H1 (cell line): ENCODE results near the gene EIF2A. TPM values are rescaled to one million over a fixed set of nuclear protein-coding genes. Genes with fewer than 3 reads are reported as not detected.

Source experiments
- CTCF ChIA-PET: fragments of 300-600 bp; sonication (Branson Sonifier 250); formaldehyde crosslinking; loops from one replicate; lab custom pipeline; 2021; ENCODE audit not compliant: partially characterized antibody; lab: Charles Lee
- POLR2A ChIA-PET: fragments of 300-600 bp; sonication (Branson Sonifier 250); formaldehyde crosslinking; loops from one replicate; lab custom pipeline; 2021; ENCODE audit warnings: inconsistent platforms; ENCODE audit not compliant: partially characterized antibody; lab: Charles Lee
- DNase-seq, 2 experiments: peaks; one replicate each; pipeline versions ENCODE4 v3.0.0 to v3.0.0-alpha.2; 2010 to 2022; ENCODE audit warnings: low spot score in 2 of 2, low read depth in 1 of 2, mixed read lengths in 1 of 2
- FAIRE-seq: peaks from 2 replicates; lab custom pipeline; 2011; peaks lifted over from hg19 to GRCh38; lab: Jason Lieb, UNC
- H2AFZ ChIP-seq: 2 replicates; pipeline ENCODE4 v1.8.1; 2012; ENCODE audit warnings: low read length, inconsistent platforms
- H2AK5ac ChIP-seq: 2 replicates; pipeline ENCODE4 v1.6.1; 2013; ENCODE audit warnings: low read depth, low read length
- H2BK120ac ChIP-seq: replicated peaks from 2 replicates; pipeline ENCODE3; 2013; ENCODE audit warnings: low read depth, low read length, inconsistent platforms
- H2BK12ac ChIP-seq: 2 replicates; pipeline ENCODE4 v1.6.1; 2013; ENCODE audit warnings: low read depth, low read length
- H2BK15ac ChIP-seq: 2 replicates; pipeline ENCODE4 v1.6.1; 2013; ENCODE audit warnings: low read length
- H2BK20ac ChIP-seq: 2 replicates; pipeline ENCODE4 v1.6.1; 2013; ENCODE audit warnings: low read length
- H2BK5ac ChIP-seq: 2 replicates; pipeline ENCODE4 v1.6.1; 2013; ENCODE audit warnings: low read depth, low read length
- H3K14ac ChIP-seq: 2 replicates; pipeline ENCODE4 v1.6.1; 2013; ENCODE audit warnings: inconsistent platforms; ENCODE audit not compliant: insufficient read length
- H3K18ac ChIP-seq: 2 replicates; pipeline ENCODE4 v1.6.1; 2013; ENCODE audit warnings: low read length; ENCODE audit errors: extremely low read depth
- H3K23ac ChIP-seq: 2 replicates; pipeline ENCODE4 v1.6.1; 2013; ENCODE audit warnings: inconsistent platforms; ENCODE audit not compliant: insufficient read length
- H3K23me2 ChIP-seq: 2 replicates; pipeline ENCODE4 v1.6.1; 2013; ENCODE audit warnings: low read depth, low read length
- H3K27ac ChIP-seq: 2 replicates; pipeline ENCODE4 v1.6.1; 2011; ENCODE audit warnings: low read depth, low read length, inconsistent platforms
- H3K27me3 ChIP-seq, 4 experiments: replicated peaks in 1 of 4; 1 replicate in 1 of 4; 2 replicates in 3 of 4; pipeline versions ENCODE4 v1.6.1 to v1.8.1; 2011 to 2013; ENCODE audit warnings: low read length in 3 of 4, mild to moderate bottlenecking in 3 of 4, inconsistent platforms in 2 of 4, mixed read lengths in 2 of 4, moderate library complexity in 1 of 4; ENCODE audit not compliant: control insufficient read depth in 3 of 4, insufficient read depth in 3 of 4; ENCODE audit errors: extremely low read depth in 1 of 4
- H3K36me3 ChIP-seq, 4 experiments: 2 replicates each; pipeline versions ENCODE4 v1.6.1 to v1.8.1; 2011 to 2013; ENCODE audit warnings: mild to moderate bottlenecking in 4 of 4, low read length in 3 of 4, moderate library complexity in 2 of 4, control low read depth in 1 of 4, inconsistent platforms in 1 of 4; ENCODE audit not compliant: insufficient read depth in 4 of 4, control insufficient read depth in 2 of 4
- H3K4ac ChIP-seq: replicated peaks from 2 replicates; pipeline ENCODE3; 2013; ENCODE audit warnings: low read length, low read depth, mixed read lengths, inconsistent platforms; ENCODE audit not compliant: insufficient read length
- H3K4me1 ChIP-seq, 4 experiments: replicated peaks in 1 of 4; 1 replicate in 1 of 4; 2 replicates in 3 of 4; pipeline versions ENCODE4 v1.6.1 to v1.8.1; 2011 to 2013; ENCODE audit warnings: low read length in 3 of 4, inconsistent platforms in 2 of 4, mixed read lengths in 1 of 4; ENCODE audit not compliant: insufficient read depth in 4 of 4, control insufficient read depth in 3 of 4
- H3K4me2 ChIP-seq, 2 experiments: 2 replicates each; pipeline versions ENCODE4 v1.6.1 to v1.8.1; 2011 to 2013; ENCODE audit warnings: low read depth in 2 of 2, low read length in 2 of 2, control low read depth in 1 of 2, inconsistent platforms in 1 of 2, mild to moderate bottlenecking in 1 of 2; ENCODE audit not compliant: insufficient read depth in 1 of 2
- H3K4me3 ChIP-seq, 4 experiments: fragments of 200-600, 300-600 bp in 1 of 4; sonication (generic), shearing (Covaris generic), sonication (Bioruptor Twin) in 1 of 4; 2 replicates each; pipeline versions ENCODE4 v1.5.1 to v1.8.1; 2011 to 2016; ENCODE audit warnings: low read length in 4 of 4, low read depth in 3 of 4, control low read depth in 2 of 4, inconsistent platforms in 2 of 4, mild to moderate bottlenecking in 2 of 4, mixed read lengths in 1 of 4, moderate library complexity in 1 of 4; ENCODE audit not compliant: insufficient read depth in 2 of 4; ENCODE audit errors: extremely low read depth in 1 of 4
- H3K56ac ChIP-seq: replicated peaks from 2 replicates; pipeline ENCODE3; 2013; ENCODE audit warnings: low read depth, mild to moderate bottlenecking, mixed read lengths, low read length, inconsistent platforms; ENCODE audit not compliant: insufficient read length
- H3K79me1 ChIP-seq: 2 replicates; pipeline ENCODE4 v1.6.1; 2013; ENCODE audit warnings: low read depth, low read length, control low read depth
- H3K79me2 ChIP-seq, 2 experiments: 2 replicates each; pipeline versions ENCODE4 v1.6.1 to v1.8.1; 2012 to 2013; ENCODE audit warnings: low read length in 2 of 2, mild to moderate bottlenecking in 2 of 2, inconsistent platforms in 1 of 2; ENCODE audit not compliant: insufficient read depth in 2 of 2, control insufficient read depth in 1 of 2
- H3K9ac ChIP-seq, 4 experiments: replicated peaks in 1 of 4; 1 replicate in 1 of 4; 2 replicates in 3 of 4; pipeline versions ENCODE4 v1.6.1 to v1.8.1; 2011 to 2013; ENCODE audit warnings: low read depth in 3 of 4, low read length in 3 of 4, control low read depth in 2 of 4, mild to moderate bottlenecking in 2 of 4, moderate library complexity in 2 of 4, inconsistent platforms in 1 of 4; ENCODE audit errors: extremely low read depth in 1 of 4
- H3K9me3 ChIP-seq, 2 experiments: 2 replicates each; pipeline versions ENCODE4 v1.6.1 to v1.8.1; 2012 to 2013; ENCODE audit warnings: mild to moderate bottlenecking in 2 of 2, moderate library complexity in 2 of 2, control low read depth in 1 of 2, inconsistent platforms in 1 of 2, low read depth in 1 of 2, low read length in 1 of 2, mixed read lengths in 1 of 2; ENCODE audit not compliant: insufficient read depth in 2 of 2
- H4K20me1 ChIP-seq, 2 experiments: replicated peaks in 1 of 2; 2 replicates each; pipeline versions ENCODE3 to v1.8.1; 2011 to 2013; ENCODE audit warnings: inconsistent platforms in 2 of 2, low read length in 2 of 2, mild to moderate bottlenecking in 1 of 2; ENCODE audit not compliant: insufficient read depth in 2 of 2, control insufficient read depth in 1 of 2
- H4K5ac ChIP-seq: 2 replicates; pipeline ENCODE4 v1.6.1; 2013; ENCODE audit warnings: low read length, low read depth, mixed read lengths, inconsistent platforms; ENCODE audit not compliant: insufficient read length
- H4K8ac ChIP-seq: 2 replicates; pipeline ENCODE4 v1.8.0; 2013; ENCODE audit warnings: mild to moderate bottlenecking, moderate library complexity, low read length, inconsistent platforms; ENCODE audit not compliant: insufficient read depth; ENCODE audit errors: extremely low read depth
- H4K91ac ChIP-seq: replicated peaks from 2 replicates; pipeline ENCODE3; 2013; ENCODE audit warnings: low read length, mixed read lengths, inconsistent platforms; ENCODE audit not compliant: insufficient read length
- ASH2L ChIP-seq: fragments of 200-600, 300-600 bp; sonication (generic); IDR thresholded peaks from one replicate; pipeline ENCODE4 v1.7.1; 2017; ENCODE audit warnings: low read length
- BACH1 ChIP-seq: IDR thresholded peaks from 2 replicates; pipeline ENCODE4 v1.6.1; 2012; ENCODE audit warnings: low read length, improper control_type of control experiment
- CREB1 ChIP-seq: IDR thresholded peaks from 2 replicates; pipeline ENCODE4 v1.6.1; 2012; ENCODE audit warnings: inconsistent platforms
- JUN ChIP-seq: IDR thresholded peaks from 2 replicates; pipeline ENCODE4 v1.6.1; 2011; ENCODE audit warnings: low read depth, mild to moderate bottlenecking, improper control_type of control experiment, low read length
- MAFK ChIP-seq: IDR thresholded peaks from 2 replicates; pipeline ENCODE4 v1.6.1; 2012; ENCODE audit warnings: low read depth, mild to moderate bottlenecking, improper control_type of control experiment, low read length
- RXRA ChIP-seq: IDR thresholded peaks from 2 replicates; pipeline ENCODE4 v1.6.1; 2011; ENCODE audit warnings: low read depth, mild to moderate bottlenecking, low read length, moderate library complexity; ENCODE audit not compliant: insufficient read depth
- WGBS, 2 experiments: shearing (Covaris generic) in 1 of 2; methylation state at CpG; one replicate each; pipeline versions ENCODE4 v1.1.6 to v1.1.7; 2013 to 2015; ENCODE audit warnings: low lambda C conversion rate in 2 of 2, mixed read lengths in 2 of 2, inconsistent platforms in 1 of 2, low coverage in 1 of 2, missing lambda C conversion rate in 1 of 2; ENCODE audit not compliant: insufficient replicate concordance in 2 of 2, insufficient coverage in 1 of 2, insufficient read length in 1 of 2; ENCODE audit errors: extremely low coverage in 1 of 2, missing lambda C conversion rate in 1 of 2; 5-methylcytosine and 5-hydroxymethylcytosine counted together
- polyA plus RNA-seq, 7 experiments: library from polyadenylated mRNA; depleted of rRNA in 3 of 7; stranded (reverse) in 5 of 7; unstranded in 2 of 7; fragments of >200 nt in 5 of 7; fragments of 200-250 nt in 2 of 7; gene quantifications; 1 replicate in 5 of 7; 2 replicates in 1 of 7; 4 replicates in 1 of 7; pipeline versions ENCODE4 v1.2.1 to v1.2.3, GENCODE V29; 2011 to 2013; ENCODE audit warnings: missing spikeins in 2 of 7, mixed read lengths in 2 of 7
- total RNA-seq: library from RNA; stranded (reverse); fragmentation: NEBNext Ultra II Directional; extraction: Animal tissue kit (Norgen Biotek cat#: 25700); gene quantifications from 2 replicates; pipeline ENCODE4 v1.2.1, GENCODE V29; 2021
- TF ChIP-seq, protein P1 (sequence below): IDR thresholded peaks from 2 replicates; pipeline ENCODE4 v1.6.1; 2012; ENCODE audit warnings: inconsistent platforms

EIF2A gene
- total and polyA plus RNA-seq, 2 of the 8 experiments (the other 6 are each of a cell fraction or from before 2014, with no cell fraction given), result 59.3 to 91.6 TPM

DNA sequence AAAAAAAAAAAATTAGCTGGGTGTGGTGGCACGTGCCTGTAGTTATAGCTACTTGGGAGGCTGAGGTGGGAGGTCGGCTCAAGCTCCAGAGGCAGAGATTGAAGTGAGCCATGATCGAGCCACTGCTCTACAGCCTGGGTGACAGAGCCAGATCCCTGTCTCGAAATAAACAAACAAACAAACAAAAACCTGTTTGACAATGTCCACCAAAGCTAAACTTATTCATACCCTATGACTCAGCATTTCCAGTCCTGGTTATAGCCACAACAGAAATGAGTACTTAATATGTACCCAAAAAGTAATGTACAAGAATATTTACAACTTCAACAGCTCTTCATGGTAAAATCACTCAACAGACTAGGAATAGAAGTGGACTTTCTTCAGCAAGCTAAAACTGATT is 31.4 kb upstream of the EIF2A start:
- no peak for FAIRE-seq
- Histone ChIP-seq H3K27me3 (no peaks in the 10 kb centered on the region), H2AK5ac (no peak overlapping the region), H2BK20ac (no peak overlapping the region), H4K5ac (no peak overlapping the region), H2BK120ac (no peak overlapping the region), H4K20me1 (no peaks in the 10 kb centered on the region), H3K27ac (no peak overlapping the region), H2BK15ac (no peak overlapping the region), H3K4ac (no peak overlapping the region), H3K79me2 (no peaks in the 10 kb centered on the region), H2AFZ (no peak overlapping the region), H3K18ac (no peak overlapping the region), H3K4me1 (peaks cover 0 to 7% (median 0%) of the 10 kb centered on the region in 4 experiments; a peak in 1 of 7 replicates), H3K56ac (no peak overlapping the region), H3K36me3 (no peaks in the 10 kb centered on the region), H3K4me2 (no peak overlapping the region), H3K23ac (no peak overlapping the region), H2BK5ac (no peak overlapping the region), H3K23me2 (no peaks in the 10 kb centered on the region), H3K9ac (no peak overlapping the region), H3K14ac (no peak overlapping the region), H4K8ac (no peak overlapping the region), H4K91ac (no peak overlapping the region), H3K4me3 (no peak overlapping the region), H3K9me3 (peaks cover 0 to 11% of the 10 kb centered on the region in 2 experiments; a peak in 2 of 4 replicates), H3K79me1 (no peaks in the 10 kb centered on the region), H2BK12ac (no peak overlapping the region)
- no peak for DNase-seq
- 88% methylated on average over 4 of the region's 4 CpGs; no CpG with 5 or more reads in 1 of the 2 experiments for WGBS, 2 experiments
- CTCF ChIA-PET, result interaction anchor here (0.6 to 1.1 kb wide), 3 partner anchors 12 to 548 kb away, joined by 3 to 5 read pairs (median 3); no protein-coding TSS in a partner anchor
- POLR2A ChIA-PET, result no interaction called here
- TF ChIP-seq ASH2L, result no peak
- no peak for TF ChIP-seq MAFK
- TF ChIP-seq, protein P1, sequence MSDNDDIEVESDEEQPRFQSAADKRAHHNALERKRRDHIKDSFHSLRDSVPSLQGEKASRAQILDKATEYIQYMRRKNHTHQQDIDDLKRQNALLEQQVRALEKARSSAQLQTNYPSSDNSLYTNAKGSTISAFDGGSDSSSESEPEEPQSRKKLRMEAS, result no peak
- TF ChIP-seq BACH1, result no peak
- TF ChIP-seq JUN, result no peak
- no peak for TF ChIP-seq RXRA
- TF ChIP-seq CREB1, result no peak
